GM12878 (cell line): Measurements from ENCODE around the gene CD3G. TPM values are rescaled to one million over a fixed set of nuclear protein-coding genes. Genes with fewer than 3 reads are reported as not detected.

Experiments
- ATAC-seq: fragments of 200-7000 bp; cut with Tn5 transposase; 3 replicates; pipeline ENCODE4 v1.9.1; 2020; ENCODE audit warnings: mild to moderate bottlenecking, moderate library complexity
- BruUV-seq: library from RNA; stranded (reverse); fragments of 400-500 nt; replicated peaks from 2 replicates; lab custom pipeline; 2021; lab: Mats Ljungman, UMichigan
- CTCF ChIA-PET: fragments of 300-600 bp; sonication (Branson Sonifier 250); formaldehyde crosslinking; extraction: SDS; loops from one replicate; lab custom pipeline; 2021; ENCODE audit warnings: inconsistent platforms; lab: Yijun Ruan, JAX
- POLR2A ChIA-PET: fragments of 350-600 bp; formaldehyde crosslinking; extraction: SDS; loops from one replicate; lab custom pipeline; 2021; ENCODE audit warnings: inconsistent platforms; lab: Charles Lee
- RAD21 ChIA-PET: fragments of 300-600 bp; sonication (Branson Sonifier 250); formaldehyde crosslinking; loops from one replicate; lab custom pipeline; 2023; ENCODE audit warnings: antibody characterized with exemption; ENCODE audit not compliant: unreplicated experiment; lab: Charles Lee
- SMC1A ChIA-PET: fragments of 300-600 bp; sonication (Branson Sonifier 250); formaldehyde crosslinking; loops from one replicate; lab custom pipeline; 2023; ENCODE audit not compliant: unreplicated experiment, uncharacterized antibody; lab: Charles Lee
- DNase-seq: peaks from one replicate; pipeline ENCODE4 v3.0.0-alpha.2; 2011; ENCODE audit warnings: low read depth, low spot score
- FAIRE-seq: peaks from 3 replicates; lab custom pipeline; 2011; peaks lifted over from hg19 to GRCh38; lab: Jason Lieb, UNC
- H2AFZ ChIP-seq: 2 replicates; pipeline ENCODE4 v1.6.0; 2011; ENCODE audit warnings: low read depth, low read length, control low read depth; ENCODE audit not compliant: control insufficient read depth
- H3K27ac ChIP-seq: 2 replicates; pipeline ENCODE4 v1.5.1; 2011; ENCODE audit warnings: control low read depth; ENCODE audit not compliant: control insufficient read depth, insufficient read depth
- H3K27me3 ChIP-seq, 2 experiments: replicated peaks in 1 of 2; 2 replicates each; pipeline versions ENCODE4 v1.6.0 to v1.6.1; 2011; ENCODE audit warnings: low read length in 1 of 2; ENCODE audit not compliant: control insufficient read depth in 2 of 2, insufficient read depth in 2 of 2
- H3K36me3 ChIP-seq, 2 experiments: 2 replicates each; pipeline ENCODE4 v1.5.1; 2011; ENCODE audit warnings: low read length in 1 of 2; ENCODE audit not compliant: control insufficient read depth in 2 of 2, insufficient read depth in 2 of 2
- H3K4me1 ChIP-seq: 2 replicates; pipeline ENCODE4 v1.6.1; 2011; ENCODE audit warnings: mild to moderate bottlenecking, low read length, moderate library complexity, mixed read lengths; ENCODE audit not compliant: control insufficient read depth, insufficient read depth
- H3K4me2 ChIP-seq: 2 replicates; pipeline ENCODE4 v1.6.0; 2011; ENCODE audit warnings: control low read depth; ENCODE audit not compliant: control insufficient read depth, insufficient read depth
- H3K4me3 ChIP-seq: fragments of 200-600 bp; sonication (generic); 2 replicates; pipeline ENCODE4 v1.5.1; 2016
- H3K79me2 ChIP-seq: 2 replicates; pipeline ENCODE4 v1.6.0; 2011; ENCODE audit warnings: low read length; ENCODE audit not compliant: control insufficient read depth, insufficient read depth
- H3K9ac ChIP-seq: 2 replicates; pipeline ENCODE4 v1.8.0; 2011; ENCODE audit warnings: low read length, control low read depth, mixed read lengths; ENCODE audit not compliant: control insufficient read depth, insufficient read depth
- H3K9me3 ChIP-seq: replicated peaks from 3 replicates; pipeline ENCODE4 v1.5.1; 2011; ENCODE audit warnings: mild to moderate bottlenecking, low read length; ENCODE audit not compliant: control insufficient read depth, insufficient read depth
- H4K20me1 ChIP-seq: 2 replicates; pipeline ENCODE4 v1.6.0; 2011; ENCODE audit not compliant: control insufficient read depth, insufficient read depth
- E2F8 ChIP-seq: fragments of 450-650 bp; IDR thresholded peaks from 2 replicates; pipeline ENCODE4 v1.6.1; 2018; ENCODE audit warnings: mild to moderate bottlenecking, low read depth, moderate library complexity; ENCODE audit not compliant: partially characterized antibody
- IRF5 ChIP-seq: fragments of 450-650 bp; IDR thresholded peaks from 2 replicates; pipeline ENCODE4 v1.6.1; 2017; ENCODE audit warnings: borderline replicate concordance
- MYC ChIP-seq: IDR thresholded peaks from 2 replicates; pipeline ENCODE4 v1.6.1; 2011; ENCODE audit warnings: mild to moderate bottlenecking, low read length, moderate library complexity, inconsistent platforms; ENCODE audit not compliant: insufficient read depth, insufficient replicate concordance, insufficient read length, severe bottlenecking
- NKRF ChIP-seq: fragments of 450-650 bp; conservative IDR thresholded peaks from 2 replicates; pipeline ENCODE4 v1.6.1; 2017; ENCODE audit warnings: mild to moderate bottlenecking, moderate library complexity
- RELA ChIP-seq: fragments of 450-650 bp; IDR thresholded peaks from 2 replicates; pipeline ENCODE4 v1.8.0; 2014; ENCODE audit warnings: borderline replicate concordance; ENCODE audit not compliant: partially characterized antibody
- SP1 ChIP-seq: IDR thresholded peaks from one replicate; pipeline ENCODE4 v1.6.1; 2011; ENCODE audit warnings: low read depth, low read length
- STAT3 ChIP-seq: IDR thresholded peaks from 2 replicates; pipeline ENCODE4 v1.6.1; 2011; ENCODE audit warnings: low read depth, low read length, improper control_type of control experiment
- TCF3 ChIP-seq: IDR thresholded peaks from 2 replicates; pipeline ENCODE4 v1.6.1; 2012; ENCODE audit warnings: low read depth, mild to moderate bottlenecking, low read length, borderline replicate concordance; ENCODE audit not compliant: insufficient read depth
- ZBTB33 ChIP-seq: fragments of 450-650 bp; IDR thresholded peaks from 2 replicates; pipeline ENCODE4 v1.6.1; 2017; ENCODE audit warnings: mild to moderate bottlenecking
- ZNF24 ChIP-seq: fragments of 450-650 bp; IDR thresholded peaks from 2 replicates; pipeline ENCODE4 v1.6.1; 2017; ENCODE audit warnings: antibody characterized with exemption, mild to moderate bottlenecking
- ZZZ3 ChIP-seq: IDR thresholded peaks from 2 replicates; pipeline ENCODE4 v1.6.1; 2011; ENCODE audit warnings: low read depth; ENCODE audit not compliant: control insufficient read depth, insufficient read length
- WGBS: methylation state at CpG from one replicate; pipeline ENCODE4 v1.1.6; 2016; ENCODE audit warnings: low lambda C conversion rate; ENCODE audit not compliant: insufficient replicate concordance, insufficient coverage; ENCODE audit errors: missing lambda C conversion rate; 5-methylcytosine and 5-hydroxymethylcytosine counted together
- in situ Hi-C: fragments of 300-500 bp; cut with MboI; formaldehyde crosslinking; loops from 9 replicates; pipeline ENCODE4 v1.14.3; 2018; ENCODE audit warnings: mixed read lengths
- intact Hi-C: fragments of 100-400 bp; cut with micrococcal nuclease; formaldehyde crosslinking; loops from one replicate; pipeline ENCODE4 v1.14.2; 2022; ENCODE audit not compliant: unreplicated experiment
- polyA plus RNA-seq, 11 experiments: library from polyadenylated mRNA; depleted of rRNA in 4 of 11; unstranded in 6 of 11; stranded (reverse) in 5 of 11; fragments of >200 nt; fragmentation: Nextera tagmentation in 4 of 11; fragmentation: Illumina TruSeq in 1 of 11; extraction: Ambion mirVana in 4 of 11; extraction: Trizol in 1 of 11; gene quantifications; 1 replicate in 1 of 11; 2 replicates in 10 of 11; pipeline versions ENCODE4 v1.2.1 to v1.2.3, GENCODE V29; 2011 to 2016; ENCODE audit warnings: inconsistent platforms in 2 of 11, missing spikeins in 2 of 11, low read depth in 1 of 11
- total RNA-seq, 4 experiments: library from RNA; depleted of rRNA in 3 of 4; stranded (reverse); fragments of >200 nt in 3 of 4; fragmentation: Illumina TruSeq in 1 of 4; extraction: Trizol in 1 of 4; gene quantifications; 2 replicates each; pipeline versions ENCODE4 v1.2.1 to v1.2.3, GENCODE V29; 2013 to 2021

Gene CD3G
- total and polyA plus RNA-seq, 10 of the 15 experiments (the other 5 are each of a cell fraction or from before 2014, with no cell fraction given): 0.10 to 0.16 (median 0.13) TPM; not detected in 7

- intact Hi-C loops: loop anchor here (5.0 to 10.0 kb wide), 2 partner anchors 192 to 280 kb away; partner anchors contain the start of gene ARCN1
- 58% methylated on average over 5 of the region's 5 CpGs for WGBS
- in situ Hi-C loops: no loop called here
Measured at GRCh38 chr11:118295199-118295598, 48.9 kb upstream of the CD3G start.

More at GRCh38 chr11:118295199-118295598, 48.9 kb upstream of the CD3G start:
- H4K20me1 ChIP-seq: no peaks in the 10 kb centered on the region
- ChIA-PET SMC1A (interaction anchor here (0.7 to 2.4 kb wide), 33 partner anchors 8 to 193 kb away, joined by 3 to 31 read pairs (median 4); partner anchors contain the start of genes CD3E and UBE4A), CTCF (interaction anchor here (0.7 to 3.3 kb wide), 43 partner anchors 7 to 220 kb away, joined by 3 to 72 read pairs (median 5); partner anchors contain the start of genes CD3E and UBE4A), POLR2A (interaction anchor here (1.0 to 1.1 kb wide), 2 partner anchors 11 to 20 kb away, joined by 3 read pairs; no protein-coding TSS in a partner anchor), RAD21 (interaction anchor here (0.7 to 3.0 kb wide), 14 partner anchors 10 to 193 kb away, joined by 3 to 20 read pairs (median 4); partner anchors contain the start of genes MPZL3 and UBE4A)
- no TSS peak for BruUV-seq
- no peak overlapping the region for H2AFZ ChIP-seq
- no peaks in the 10 kb centered on the region for H3K4me1 ChIP-seq
- no peaks in the 10 kb centered on the region for H3K79me2 ChIP-seq
- H3K4me3 ChIP-seq: no peak overlapping the region
- H3K9ac ChIP-seq: no peak overlapping the region
- H3K4me2 ChIP-seq: no peak overlapping the region
- TF ChIP-seq NKRF (no peak), RELA (no peak), IRF5 (no peak), MYC (no peak), SP1 (no peak), ZNF24 (no peak), STAT3 (no peak), ZBTB33 (no peak), E2F8 (no peak), TCF3 (no peak), ZZZ3 (no peak)
- no peaks in the 10 kb centered on the region for H3K36me3 ChIP-seq
- H3K9me3 ChIP-seq: no peaks in the 10 kb centered on the region
- DNase-seq (no peak), FAIRE-seq (no peak), ATAC-seq (no peak)
- H3K27ac ChIP-seq: no peak overlapping the region
- H3K27me3 ChIP-seq: no peaks in the 10 kb centered on the region; a peak in 2 of 4 replicates
